Ureter (tissue), 1 donor: Measurements from ENCODE around the gene DACT2. TPM values are rescaled to one million over a fixed set of nuclear protein-coding genes. Genes with fewer than 3 reads are reported as not detected.
"Not testable (repeated sequence)": the region's sequence is repeated elsewhere in the genome, so short reads cannot be mapped to it uniquely, and the experiment has no call there.

ENCODE experiments used
- DNase-seq: peaks from one replicate; pipeline ENCODE4 v3.0.0-alpha.2; 2020; ENCODE audit warnings: low spot score
- total RNA-seq: library from RNA; stranded (reverse); gene quantifications from one replicate; pipeline ENCODE4 v1.2.4, GENCODE V29; 2023
- donor health status: DM: yes; HTN: yes; CAD: no.

Gene DACT2
- 0.94 TPM for total RNA-seq

- DNase-seq: peak; percentile 25
These were observed at the start of gene DACT2 for GRCh38 chr6:168319279-168320111. Gene DACT2 (minus strand): TSS chr6:168319777. CDS start chr6:168319633, 144 bp downstream.

- no peak for DNase-seq
These were observed 49.4 kb upstream of the DACT2 start for GRCh38 chr6:168368936-168369335.

- no peak for DNase-seq
These were observed 48.7 kb upstream of the DACT2 start for GRCh38 chr6:168368066-168368820.

- DNase-seq: no peak
These were observed 47.7 kb upstream of the DACT2 start for GRCh38 chr6:168367285-168367751.

GRCh38 chr6:168366473-168366872 is 46.9 kb upstream of the DACT2 start:
- DNase-seq: no peak

- no peak for DNase-seq
These were observed 46.0 kb upstream of the DACT2 start for GRCh38 chr6:168365422-168366165.

- DNase-seq: no peak
These were observed 45.3 kb upstream of the DACT2 start for GRCh38 chr6:168364793-168365421.

GRCh38 chr6:168363811-168364792 is 44.5 kb upstream of the DACT2 start:
- DNase-seq: no peak

GRCh38 chr6:168363302-168363701 is 43.7 kb upstream of the DACT2 start:
- DNase-seq: no peak

- DNase-seq: no peak
These were observed 42.9 kb upstream of the DACT2 start for GRCh38 chr6:168362276-168362990.

GRCh38 chr6:168361766-168362165 is 42.2 kb upstream of the DACT2 start:
- no peak for DNase-seq

GRCh38 chr6:168359794-168360193 is 40.2 kb upstream of the DACT2 start:
- DNase-seq: no peak

GRCh38 chr6:168358842-168359420 is 39.4 kb upstream of the DACT2 start:
- no peak for DNase-seq

- DNase-seq: not testable (repeated sequence)
These were observed 37.3 kb upstream of the DACT2 start for GRCh38 chr6:168356872-168357271.

GRCh38 chr6:168355716-168356522 is 36.3 kb upstream of the DACT2 start:
- peak; percentile 63 for DNase-seq

- no peak for DNase-seq
These were observed 34.8 kb upstream of the DACT2 start for GRCh38 chr6:168354338-168354737.

GRCh38 chr6:168353041-168353440 is 33.5 kb upstream of the DACT2 start:
- peak; percentile 18 for DNase-seq

GRCh38 chr6:168352096-168352495 is 32.5 kb upstream of the DACT2 start:
- peak; percentile 26 for DNase-seq
